ENCODE data around the gene SRGAP3.

The SRGAP3 gene

GRCh38 chr3:9013782-9014563, 235.5 kb downstream of the SRGAP3 start:
- TF ChIP-seq CTCF (conservative IDR thresholded peaks at IDR 0.05), result no peak
- no peak overlapping the region for H3K27ac ChIP-seq

- H3K27ac ChIP-seq, result no peak overlapping the region
- TF ChIP-seq CTCF (conservative IDR thresholded peaks at IDR 0.05), result no peak
Observed at GRCh38 chr3:9012521-9012920, 236.9 kb downstream of the SRGAP3 start.

DNA sequence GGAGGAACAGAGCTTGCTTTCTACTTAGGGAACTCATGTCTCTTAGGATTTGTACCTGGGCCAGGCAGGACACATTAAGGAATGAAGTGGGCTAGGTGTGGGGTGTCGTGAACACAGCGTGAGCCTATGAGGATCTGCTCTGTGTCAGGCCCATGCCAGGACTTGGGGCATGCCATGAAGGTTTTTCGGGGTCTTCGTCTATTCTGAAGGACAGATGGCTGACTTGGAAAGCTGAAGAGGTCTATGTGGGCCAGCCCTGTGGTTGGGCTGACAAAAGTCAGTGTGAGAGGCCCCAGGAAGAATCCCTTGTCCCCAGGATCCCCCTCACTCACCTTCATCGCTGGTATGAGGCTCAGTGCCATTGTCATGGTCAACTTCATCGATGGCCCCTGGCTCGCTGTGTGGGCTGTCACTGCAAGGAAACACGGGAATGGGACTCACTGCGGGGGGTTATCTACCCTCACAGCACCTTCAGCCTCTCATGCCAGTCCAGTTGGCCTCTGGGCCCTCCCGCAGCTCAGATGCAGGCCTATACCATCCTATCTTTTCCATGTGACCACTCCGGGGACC, 239.4 kb downstream of the SRGAP3 start:
- TF ChIP-seq CTCF (conservative IDR thresholded peaks at IDR 0.05), result no peak
- H3K27ac ChIP-seq, result no peak overlapping the region

- no peak overlapping the region for H3K27ac ChIP-seq
- TF ChIP-seq CTCF (conservative IDR thresholded peaks at IDR 0.05), result no peak
Observed at GRCh38 chr3:9008550-9009255, 240.7 kb downstream of the SRGAP3 start.

- no peak overlapping the region for H3K27ac ChIP-seq
- TF ChIP-seq CTCF (conservative IDR thresholded peaks at IDR 0.05), result no peak
Observed at GRCh38 chr3:9007928-9008327, 241.5 kb downstream of the SRGAP3 start.

DNA sequence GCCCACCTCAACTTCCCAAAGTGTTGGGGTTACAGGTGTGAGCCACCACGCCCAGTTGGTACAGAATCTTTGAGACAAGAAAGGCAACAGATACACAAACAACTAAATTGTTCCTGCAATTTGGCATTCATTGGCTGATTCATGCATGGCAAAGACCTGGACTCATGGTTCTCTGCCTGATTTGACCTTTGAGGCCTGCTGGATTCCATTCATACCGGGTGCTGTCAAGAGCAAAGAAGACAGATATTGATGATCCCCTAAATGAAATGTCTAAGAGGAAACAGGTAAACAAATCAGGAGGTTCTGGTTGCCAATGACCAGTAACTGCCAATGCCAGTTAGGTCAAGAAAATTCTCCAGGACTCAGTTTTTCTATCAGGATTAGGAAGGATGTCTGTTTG, 242.2 kb downstream of the SRGAP3 start:
- H3K27ac ChIP-seq, result no peak overlapping the region

More for the DNA sequence above, 242.2 kb downstream of the SRGAP3 start:
- TF ChIP-seq CTCF (conservative IDR thresholded peaks at IDR 0.05), result no peak

Data from VCaP (cell line).